ENCODE results near the gene ACAD10.
A peak's percentile ranks its signal among the peaks of the same experiment; 100 is the strongest.

- TF ChIP-seq CTCF (IDR thresholded peaks at IDR 0.05; ENCODE audit: low read depth, low read length): peak; percentile 98
- no peak for TF ChIP-seq POLR2A (IDR thresholded peaks at IDR 0.05; ENCODE audit: extremely low read depth, insufficient read length)
- peak; percentile 38; the same call in 1 of the 2 replicates for TF ChIP-seq MAX (IDR thresholded peaks at IDR 0.05; ENCODE audit: low read depth, low read length)
Observed at GRCh38 chr12:111753144-111753881, 67.5 kb downstream of the ACAD10 start.

Measured in NB4 (cell line).